Bladder microvascular endothelial cell (primary cell): ENCODE measurements around the gene STYK1. TPM values are rescaled to one million over a fixed set of nuclear protein-coding genes. Genes with fewer than 3 reads are reported as not detected.

Experiments used
- total RNA-seq: library from RNA; depleted of rRNA; stranded (reverse); fragments of >200 nt; gene quantifications from 2 replicates; pipeline ENCODE4 v1.2.3, GENCODE V29; 2014

The STYK1 gene, protein sequence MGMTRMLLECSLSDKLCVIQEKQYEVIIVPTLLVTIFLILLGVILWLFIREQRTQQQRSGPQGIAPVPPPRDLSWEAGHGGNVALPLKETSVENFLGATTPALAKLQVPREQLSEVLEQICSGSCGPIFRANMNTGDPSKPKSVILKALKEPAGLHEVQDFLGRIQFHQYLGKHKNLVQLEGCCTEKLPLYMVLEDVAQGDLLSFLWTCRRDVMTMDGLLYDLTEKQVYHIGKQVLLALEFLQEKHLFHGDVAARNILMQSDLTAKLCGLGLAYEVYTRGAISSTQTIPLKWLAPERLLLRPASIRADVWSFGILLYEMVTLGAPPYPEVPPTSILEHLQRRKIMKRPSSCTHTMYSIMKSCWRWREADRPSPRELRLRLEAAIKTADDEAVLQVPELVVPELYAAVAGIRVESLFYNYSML
- total RNA-seq, result 6.0 and 8.4 TPM in 2 replicates

DNA sequence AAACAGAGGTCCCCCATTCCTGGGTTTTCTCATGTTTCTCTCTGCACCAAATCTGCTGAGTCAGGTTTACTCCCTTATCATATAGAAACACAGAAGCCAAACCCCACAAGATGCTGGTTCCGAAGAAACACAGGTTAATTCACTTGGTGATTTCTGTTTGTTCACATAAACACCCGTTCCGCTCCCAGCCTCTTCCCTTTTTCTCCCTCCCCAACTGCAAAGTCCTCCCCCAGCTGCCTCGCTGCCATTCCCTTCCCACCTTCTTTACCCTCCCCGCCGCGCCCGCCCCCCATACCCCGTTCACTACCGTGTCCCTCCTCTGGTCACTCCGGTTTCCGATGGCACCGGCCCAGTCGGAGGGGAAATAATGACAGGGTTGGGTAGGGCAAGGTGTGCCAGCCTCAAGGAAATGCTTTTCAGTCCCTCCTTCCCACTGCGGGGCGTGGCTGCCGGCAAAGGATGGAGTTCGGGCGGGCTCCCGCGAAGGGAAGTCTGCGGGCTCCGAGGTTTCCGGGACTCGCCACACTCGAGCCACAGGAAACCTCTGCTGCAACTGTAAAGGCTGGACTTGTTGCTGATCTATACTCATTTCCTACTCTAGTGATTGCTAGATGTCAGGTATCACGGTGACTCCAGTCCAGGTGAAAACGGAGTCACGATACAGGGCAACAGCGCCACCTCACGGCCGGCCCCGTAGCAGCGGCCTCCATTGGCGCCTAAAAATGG, at the start of gene STYK1:
Gene STYK1, minus strand, starts transcription at position 394 of the 726 bp plus-strand sequence. CDS start 39,434 bp downstream, outside the sequence.

DNA sequence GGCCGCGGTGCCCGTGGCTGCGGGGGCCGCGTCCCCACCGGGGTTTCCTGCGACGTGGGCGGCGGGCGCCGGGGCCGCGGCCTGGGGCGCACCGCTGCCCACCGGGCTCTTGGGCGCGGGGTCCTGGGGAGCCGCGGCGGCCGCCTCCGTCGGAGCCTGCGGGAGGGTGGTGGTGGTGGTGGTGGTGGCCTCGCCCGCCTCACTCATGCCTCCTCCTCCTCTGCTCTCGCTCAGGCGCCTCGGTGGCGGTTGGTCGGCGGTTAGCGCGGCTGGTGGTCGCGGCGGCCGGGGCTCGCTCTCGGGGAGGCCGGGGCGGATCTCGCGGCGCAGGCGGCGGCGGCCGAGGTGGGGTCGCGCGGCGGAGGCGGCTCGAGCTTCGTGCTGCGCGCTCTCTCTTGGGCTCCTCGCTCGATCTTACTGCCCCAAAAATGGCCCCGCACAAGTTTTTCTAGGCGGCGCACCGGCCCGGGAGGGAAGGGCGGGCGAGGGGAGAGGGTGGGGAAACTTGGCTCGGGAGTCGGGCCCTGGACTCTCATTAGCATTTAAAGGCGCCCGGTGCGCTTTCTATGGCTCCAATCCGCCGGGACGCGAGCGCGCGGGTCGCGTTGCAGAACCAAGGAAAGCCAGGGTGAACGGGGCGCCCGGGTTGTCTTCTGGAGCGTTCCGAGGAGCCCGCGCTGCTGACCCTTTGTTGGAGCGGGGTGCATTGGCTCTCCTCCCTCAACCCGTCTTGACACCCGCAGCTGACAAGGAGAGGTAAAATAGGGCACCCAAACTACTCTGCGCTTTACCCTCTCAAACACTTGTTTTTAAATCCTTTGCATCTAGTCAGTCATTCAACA, 49.3 kb upstream of the STYK1 start, which contains the start of gene YBX3:
Gene YBX3, minus strand, starts transcription at position 419 of the 842 bp plus-strand sequence. Its CDS starts 212 bp downstream, at position 207.

DNA sequence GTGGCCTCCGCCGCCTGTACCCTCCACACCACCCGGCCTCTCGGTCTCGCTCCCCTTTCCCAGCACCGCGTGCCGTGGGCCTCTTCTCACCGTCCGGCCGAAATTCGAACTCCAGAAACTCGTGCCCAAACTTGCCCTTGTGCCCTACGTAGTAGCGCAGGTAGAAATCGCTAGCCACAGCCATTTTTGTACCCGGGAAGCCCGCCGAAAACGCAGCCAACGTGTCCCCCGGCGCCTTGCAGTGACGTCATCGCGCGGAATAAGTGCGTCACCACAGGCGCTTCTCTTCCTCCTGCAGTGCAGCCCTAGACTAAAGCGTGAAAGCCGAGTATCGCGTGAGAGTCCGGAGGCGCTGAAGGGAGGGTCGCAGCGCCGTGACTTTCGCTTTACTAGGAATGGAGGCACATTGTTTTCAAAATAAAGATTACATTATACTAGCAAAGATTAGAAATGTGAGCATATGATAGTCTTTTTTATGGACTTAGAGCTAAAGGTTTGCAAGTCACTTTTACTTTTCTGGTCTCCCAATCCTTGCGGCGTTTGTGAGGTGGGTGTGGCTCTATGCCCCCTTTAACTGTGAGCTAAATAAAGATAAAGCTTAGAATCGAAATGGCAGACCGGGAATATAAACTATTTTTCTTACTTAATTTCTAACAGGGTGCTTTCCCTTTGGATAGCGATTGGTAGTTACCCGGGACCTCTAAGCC, 60.4 kb downstream of the STYK1 start, which contains the start of gene MAGOHB:
Gene MAGOHB, minus strand, starts transcription at position 261 of the 707 bp plus-strand sequence. Its CDS starts 77 bp downstream, at position 184.

Other genes starting within 250 kb of the STYK1 start
- not detected in 2 replicates for gene KLRC2, start 238.0 kb downstream of the STYK1 start, total RNA-seq
- not detected in 2 replicates for gene KLRC1, start 220.7 kb downstream of the STYK1 start, total RNA-seq
- gene EIF2S3B, start 168.2 kb downstream of the STYK1 start, total RNA-seq, result 0.32 and 0.69 TPM in 2 replicates
- gene MAGOHB, start 60.4 kb downstream of the STYK1 start, total RNA-seq, result 9.9 and 30.7 TPM in 2 replicates
- 92.8 and 196 TPM in 2 replicates for gene YBX3, start 49.3 kb upstream of the STYK1 start, total RNA-seq
- gene TAS2R7, start 128.6 kb upstream of the STYK1 start, total RNA-seq, result not detected in 2 replicates
- gene TAS2R8, start 133.2 kb upstream of the STYK1 start, total RNA-seq, result not detected in 2 replicates
- gene TAS2R9, start 136.1 kb upstream of the STYK1 start, total RNA-seq, result 0.13 TPM in 1 of 2 replicates, not detected in the other
- 0.16 and 0.76 TPM in 2 replicates for gene TAS2R10, start 152.3 kb upstream of the STYK1 start, total RNA-seq
- gene PRR4, start 175.4 kb upstream of the STYK1 start, total RNA-seq, result 0.16 and 1.0 TPM in 2 replicates
- gene PRH1, start 210.2 kb upstream of the STYK1 start, total RNA-seq, result 2.8 and 36.3 TPM in 2 replicates
- gene TAS2R13, start 235.5 kb upstream of the STYK1 start, total RNA-seq, result 0.65 and 3.3 TPM in 2 replicates